Measurements from ENCODE around the gene GRIN2C.

Gene GRIN2C

GRCh38 chr17:74868908-74869255 is 9.2 kb upstream of the GRIN2C start:
- Histone ChIP-seq H4K20me1 (ENCODE audit: insufficient read depth, low read length) (no peaks in the 10 kb centered on the region), H3K36me3 (replicated peaks; ENCODE audit: low read depth, low read length) (peaks cover 5% of the 10 kb centered on the region), H3K4me1 (ENCODE audit: low read length) (peaks cover 37% of the 10 kb centered on the region), H3K9ac (ENCODE audit: low read length) (no peak overlapping the region), H2AFZ (ENCODE audit: low read depth, low read length) (no peak overlapping the region), H3K27me3 (ENCODE audit: low read depth, low read length) (no peaks in the 10 kb centered on the region), H3K79me2 (ENCODE audit: low read length) (no peaks in the 10 kb centered on the region), H3K9me3 (ENCODE audit: insufficient read depth, low read length) (no peaks in the 10 kb centered on the region), H3K4me3 (ENCODE audit: low read length) (no peak overlapping the region), H3K4me2 (ENCODE audit: low read length) (no peak overlapping the region), H3K27ac (ENCODE audit: low read length) (no peak overlapping the region)
- no peak for TF ChIP-seq CTCF (IDR thresholded peaks at IDR 0.05; ENCODE audit: low read depth, low read length)
- no peak for TF ChIP-seq EZH2phosphoT487 (IDR thresholded peaks at IDR 0.05; ENCODE audit: low read depth)

DNA sequence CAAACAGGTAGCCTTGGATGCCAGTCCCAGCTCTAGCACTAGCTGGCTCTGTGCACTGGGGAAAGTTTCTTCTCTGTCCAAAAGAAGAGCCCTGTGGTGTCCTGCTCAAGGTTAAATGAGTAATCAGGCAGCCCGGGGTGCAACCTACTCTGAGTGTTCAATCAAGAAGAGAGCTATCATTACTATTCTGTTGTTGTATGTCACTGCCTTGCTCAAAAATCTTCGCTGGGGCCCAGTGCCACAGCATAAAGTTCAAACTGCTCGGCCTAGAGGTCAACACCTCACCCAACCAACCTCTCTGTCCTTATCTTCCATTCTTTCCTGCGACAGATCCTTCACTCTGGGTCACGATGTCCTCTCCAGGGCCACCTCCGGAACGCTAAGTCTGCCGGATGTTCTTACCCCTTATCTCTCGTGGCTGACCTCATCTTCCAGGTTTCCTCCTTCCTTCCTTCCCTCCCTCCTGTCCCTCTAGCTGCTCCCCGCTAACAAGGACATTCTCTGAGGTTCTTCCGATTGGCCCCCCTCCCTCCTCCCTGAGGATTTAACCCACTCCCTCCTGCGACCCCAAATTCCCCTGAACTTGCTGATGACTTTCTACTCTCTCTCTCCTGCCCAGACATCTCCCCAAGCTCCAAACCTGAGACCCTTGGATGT is 8.7 kb upstream of the GRIN2C start:
- Histone ChIP-seq H3K4me1 (ENCODE audit: low read length) (peaks cover 36% of the 10 kb centered on the region), H4K20me1 (ENCODE audit: insufficient read depth, low read length) (no peaks in the 10 kb centered on the region), H2AFZ (ENCODE audit: low read depth, low read length) (no peak overlapping the region), H3K79me2 (ENCODE audit: low read length) (no peaks in the 10 kb centered on the region), H3K27me3 (ENCODE audit: low read depth, low read length) (no peaks in the 10 kb centered on the region), H3K9me3 (ENCODE audit: insufficient read depth, low read length) (no peaks in the 10 kb centered on the region), H3K9ac (ENCODE audit: low read length) (no peak overlapping the region), H3K27ac (ENCODE audit: low read length) (no peak overlapping the region), H3K36me3 (replicated peaks; ENCODE audit: low read depth, low read length) (peaks cover 10% of the 10 kb centered on the region), H3K4me3 (ENCODE audit: low read length) (no peak overlapping the region), H3K4me2 (ENCODE audit: low read length) (no peak overlapping the region)
- no peak for TF ChIP-seq EZH2phosphoT487 (IDR thresholded peaks at IDR 0.05; ENCODE audit: low read depth)
- TF ChIP-seq CTCF (IDR thresholded peaks at IDR 0.05; ENCODE audit: low read depth, low read length), result no peak

DNA sequence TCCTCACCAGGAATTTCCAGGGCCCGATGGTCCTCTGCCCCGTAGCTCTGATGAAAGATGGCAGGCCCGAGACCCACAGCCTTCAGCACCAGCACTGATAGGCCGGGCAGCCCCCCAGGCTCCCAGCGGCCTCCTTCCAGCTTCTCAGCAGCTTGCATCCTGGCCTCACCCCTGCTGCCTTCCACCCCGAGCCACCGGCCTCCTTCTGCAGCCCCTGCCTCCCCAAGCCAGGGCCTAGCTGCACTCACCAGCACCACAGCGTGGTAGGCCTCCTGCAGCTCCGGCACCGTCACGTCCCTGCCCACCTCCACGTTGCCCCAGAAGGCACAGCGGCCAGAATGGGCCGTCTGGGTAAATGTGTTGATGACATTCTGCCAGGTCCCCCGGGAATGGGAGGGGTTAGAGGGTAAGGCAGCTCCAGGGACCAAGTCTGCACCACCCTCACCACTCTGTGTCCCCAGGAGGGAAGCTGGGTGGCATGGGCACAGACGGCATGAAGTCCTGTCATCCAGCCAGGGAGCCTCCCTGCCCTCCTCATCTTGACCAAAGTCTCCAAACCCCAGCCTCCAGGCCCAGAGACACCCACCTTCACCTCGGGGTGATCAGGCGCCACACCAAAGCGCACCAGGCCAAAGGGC is 6.6 kb upstream of the GRIN2C start:
- Histone ChIP-seq H3K9me3 (ENCODE audit: insufficient read depth, low read length) (no peaks in the 10 kb centered on the region), H3K27me3 (ENCODE audit: low read depth, low read length) (no peaks in the 10 kb centered on the region), H3K4me1 (ENCODE audit: low read length) (peaks cover 27% of the 10 kb centered on the region), H4K20me1 (ENCODE audit: insufficient read depth, low read length) (no peaks in the 10 kb centered on the region), H2AFZ (ENCODE audit: low read depth, low read length) (0 out of 2 replicates have a peak overlapping the region, but pooled peaks have one; percentile 31), H3K4me3 (ENCODE audit: low read length) (peak overlapping the region; percentile 62), H3K4me2 (ENCODE audit: low read length) (peak overlapping the region; percentile 74), H3K9ac (ENCODE audit: low read length) (peak overlapping the region; percentile 59; the same call in 1 of the 2 replicates), H3K79me2 (ENCODE audit: low read length) (no peaks in the 10 kb centered on the region), H3K36me3 (replicated peaks; ENCODE audit: low read depth, low read length) (peaks cover 13% of the 10 kb centered on the region), H3K27ac (ENCODE audit: low read length) (peak overlapping the region; percentile 81)
- TF ChIP-seq CTCF (IDR thresholded peaks at IDR 0.05; ENCODE audit: low read depth, low read length) (no peak; the same call in 1 of the 2 replicates), EZH2phosphoT487 (IDR thresholded peaks at IDR 0.05; ENCODE audit: low read depth) (no peak)

DNA sequence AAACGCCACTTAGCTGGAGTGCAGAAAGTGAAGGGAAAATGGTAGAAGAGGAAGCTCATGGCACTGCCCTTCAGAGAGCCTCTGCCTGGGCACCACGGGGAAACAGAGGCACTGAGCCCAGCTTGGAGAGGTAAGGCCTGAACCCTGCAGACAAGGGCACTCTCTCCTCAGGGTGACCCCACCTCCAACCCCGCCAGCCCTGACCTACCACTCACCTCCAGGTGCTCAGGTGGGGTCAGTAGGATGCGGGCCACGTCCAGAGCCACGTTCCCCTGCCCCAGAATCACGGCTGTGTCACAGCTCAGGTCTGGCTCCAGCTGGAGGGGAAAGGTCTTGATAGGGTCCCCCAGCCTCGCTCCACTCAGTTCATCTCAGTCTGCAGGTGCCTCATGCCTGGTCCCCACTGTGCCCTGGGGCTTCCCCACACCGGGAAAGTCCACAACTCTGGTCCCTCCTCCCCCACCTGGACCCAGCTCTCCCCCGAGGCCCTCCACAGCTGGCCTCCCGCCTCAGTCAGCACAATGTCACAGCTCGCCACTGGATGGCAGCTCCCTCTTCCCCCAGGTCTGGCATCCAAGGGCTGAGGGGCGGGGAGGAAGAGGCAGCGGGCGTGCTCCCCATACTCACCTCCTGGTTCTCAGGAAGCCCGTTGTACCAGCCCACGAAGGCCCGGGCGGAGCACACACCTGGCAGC is 6.0 kb upstream of the GRIN2C start:
- Histone ChIP-seq H4K20me1 (ENCODE audit: insufficient read depth, low read length) (no peaks in the 10 kb centered on the region), H3K9ac (ENCODE audit: low read length) (peak overlapping the region; percentile 59), H3K27me3 (ENCODE audit: low read depth, low read length) (peaks cover under 1% of the 10 kb centered on the region; the same call in 1 of the 2 replicates), H3K4me2 (ENCODE audit: low read length) (peak overlapping the region; percentile 74), H3K79me2 (ENCODE audit: low read length) (no peaks in the 10 kb centered on the region), H3K9me3 (ENCODE audit: insufficient read depth, low read length) (no peaks in the 10 kb centered on the region), H2AFZ (ENCODE audit: low read depth, low read length) (0 out of 2 replicates have a peak overlapping the region, but pooled peaks have one; percentile 31), H3K27ac (ENCODE audit: low read length) (peak overlapping the region; percentile 81), H3K4me3 (ENCODE audit: low read length) (peak overlapping the region; percentile 62), H3K4me1 (ENCODE audit: low read length) (peaks cover 25% of the 10 kb centered on the region), H3K36me3 (replicated peaks; ENCODE audit: low read depth, low read length) (peaks cover 13% of the 10 kb centered on the region)
- no peak for TF ChIP-seq EZH2phosphoT487 (IDR thresholded peaks at IDR 0.05; ENCODE audit: low read depth)
- TF ChIP-seq CTCF (IDR thresholded peaks at IDR 0.05; ENCODE audit: low read depth, low read length), result peak; percentile 53

All from OCI-LY3 (cell line).